CD4-positive, alpha-beta T cell treated with Interleukin-17A for 1 hour (primary cell): ENCODE measurements around the gene IPPK.
A peak's percentile ranks its signal among the peaks of the same experiment; 100 is the strongest.
"Not testable (repeated sequence)": the region's sequence is repeated elsewhere in the genome, so short reads cannot be mapped to it uniquely, and the experiment has no call there.

Source experiments
- DNase-seq: peaks from one replicate; pipeline ENCODE4 v3.0.0-alpha.2; 2020

Gene IPPK

GRCh38 chr9:92637326-92637725 is 32.6 kb downstream of the IPPK start:
- DNase-seq: no peak

GRCh38 chr9:92636627-92637026 is 33.3 kb downstream of the IPPK start:
- DNase-seq: no peak

- no peak for DNase-seq
Measured at GRCh38 chr9:92635760-92636159, 34.2 kb downstream of the IPPK start.

GRCh38 chr9:92634712-92635605 is 35.0 kb downstream of the IPPK start:
- peak; percentile 61 for DNase-seq

- no peak for DNase-seq
Measured at GRCh38 chr9:92633614-92634278, 36.2 kb downstream of the IPPK start.

GRCh38 chr9:92632641-92633040 is 37.3 kb downstream of the IPPK start:
- DNase-seq: no peak

GRCh38 chr9:92631452-92632343 is 38.2 kb downstream of the IPPK start:
- no peak for DNase-seq

- no peak for DNase-seq
Measured at GRCh38 chr9:92627651-92628050, 42.3 kb downstream of the IPPK start.

- DNase-seq: no peak
Measured at GRCh38 chr9:92626484-92626883, 43.4 kb downstream of the IPPK start.

- DNase-seq: not testable (repeated sequence)
Measured at GRCh38 chr9:92623936-92624335, 46.0 kb downstream of the IPPK start.

GRCh38 chr9:92620845-92621244 is 49.1 kb downstream of the IPPK start:
- DNase-seq: no peak

- no peak for DNase-seq
Measured at GRCh38 chr9:92619601-92620300, 50.2 kb downstream of the IPPK start.

GRCh38 chr9:92618633-92619225 is 51.2 kb downstream of the IPPK start:
- DNase-seq: no peak

- DNase-seq: no peak
Measured at GRCh38 chr9:92617951-92618510, 51.9 kb downstream of the IPPK start.

GRCh38 chr9:92617195-92617813 is 52.6 kb downstream of the IPPK start:
- no peak for DNase-seq

- no peak for DNase-seq
Measured at GRCh38 chr9:92616655-92617111, 53.2 kb downstream of the IPPK start.

- DNase-seq: no peak
Measured at GRCh38 chr9:92616199-92616641, 53.7 kb downstream of the IPPK start.

- no peak for DNase-seq
Measured at GRCh38 chr9:92615790-92616189, 54.1 kb downstream of the IPPK start.

GRCh38 chr9:92614763-92615461 is 55.0 kb downstream of the IPPK start:
- DNase-seq: no peak

- no peak for DNase-seq
Measured at GRCh38 chr9:92614123-92614510, 55.8 kb downstream of the IPPK start.
